ENCODE results near the gene PTBP2. TPM values are rescaled to one million over a fixed set of nuclear protein-coding genes. Genes with fewer than 3 reads are reported as not detected.

PTBP2 gene
- total and polyA plus RNA-seq, 10 of the 15 experiments (the other 5 are each of a cell fraction or from before 2014, with no cell fraction given) = 5.8 to 17.5 (median 11.1) TPM

DNA sequence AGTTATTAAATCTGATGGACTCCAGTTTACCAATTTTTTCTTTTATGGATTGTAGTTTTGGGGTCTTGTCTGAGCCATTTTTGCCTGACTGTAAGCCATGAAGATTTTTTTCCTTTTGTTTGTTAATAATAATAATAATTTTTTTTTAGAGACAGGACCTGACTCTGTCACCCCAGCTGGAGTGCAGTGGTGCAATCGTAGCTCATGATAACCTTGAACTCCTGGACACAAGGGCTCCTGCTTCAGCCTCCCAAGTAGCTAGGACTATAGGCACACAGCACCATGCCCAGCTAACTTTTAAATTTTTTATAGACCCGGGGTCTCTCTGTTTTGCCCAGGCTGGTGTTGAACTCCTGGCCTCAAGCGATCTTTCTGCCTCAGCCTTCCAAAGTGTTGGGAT is 6.3 kb downstream of the PTBP2 start:
- no TSS peak for BruUV-seq (replicated peaks)
- Histone ChIP-seq H3K4me3 (no peak overlapping the region), H3K27ac (ENCODE audit: control insufficient read depth, insufficient read depth) (no peak overlapping the region), H3K9me3 (replicated peaks; ENCODE audit: control insufficient read depth, insufficient read depth, low read length) (peaks cover 8% of the 10 kb centered on the region), H3K4me2 (ENCODE audit: control insufficient read depth, insufficient read depth) (no peak overlapping the region), H3K9ac (ENCODE audit: control insufficient read depth, insufficient read depth, low read length) (no peak overlapping the region), H3K36me3 (ENCODE audit: control insufficient read depth in 2 of 2, insufficient read depth in 2 of 2, low read length in 1 of 2) (peaks cover 0 to 8% of the 10 kb centered on the region in 2 experiments; a peak in 1 of 4 replicates), H4K20me1 (ENCODE audit: control insufficient read depth, insufficient read depth) (no peaks in the 10 kb centered on the region), H3K4me1 (ENCODE audit: control insufficient read depth, insufficient read depth, low read length) (no peaks in the 10 kb centered on the region; the same call in 1 of the 2 replicates), H2AFZ (ENCODE audit: control insufficient read depth, low read depth, low read length) (no peak overlapping the region), H3K79me2 (ENCODE audit: control insufficient read depth, insufficient read depth, low read length) (peaks cover 60% of the 10 kb centered on the region), H3K27me3 (replicated peaks in 1 of 2; ENCODE audit: control insufficient read depth in 2 of 2, insufficient read depth in 2 of 2, low read length in 1 of 2) (no peaks in the 10 kb centered on the region)
- ATAC-seq (peak; percentile 31), FAIRE-seq (no peak), DNase-seq (ENCODE audit: low read depth, low spot score) (no peak)
- in situ Hi-C loops (cut with MboI) = no loop called here
- CTCF ChIA-PET = no interaction called here
- RAD21 ChIA-PET (ENCODE audit: unreplicated experiment) = no interaction called here
- POLR2A ChIA-PET = no interaction called here
- WGBS (ENCODE audit: insufficient coverage, insufficient replicate concordance, low lambda C conversion rate, missing lambda C conversion rate) = 100% methylated on average over 3 of the region's 3 CpGs
- TF ChIP-seq CREM (IDR thresholded peaks at IDR 0.05; ENCODE audit: low read depth) (no peak), NR2C2 (IDR thresholded peaks at IDR 0.05; ENCODE audit: borderline replicate concordance, control insufficient read depth, insufficient read length, low read depth) (no peak), EZH2 (IDR thresholded peaks at IDR 0.05; ENCODE audit: borderline replicate concordance, control insufficient read depth, low read depth, low read length) (no peak), BMI1 (IDR thresholded peaks at IDR 0.05; ENCODE audit: borderline replicate concordance) (no peak), NFYB (IDR thresholded peaks at IDR 0.05; ENCODE audit: insufficient read depth, low read depth, low read length) (no peak), NFXL1 (IDR thresholded peaks at IDR 0.05; ENCODE audit: borderline replicate concordance) (no peak), ELK1 (IDR thresholded peaks at IDR 0.05; ENCODE audit: low read depth, low read length) (no peak), BCLAF1 (IDR thresholded peaks at IDR 0.05) (no peak), MTA2 (IDR thresholded peaks at IDR 0.05; ENCODE audit: low read depth) (no peak), BRCA1 (IDR thresholded peaks at IDR 0.05; ENCODE audit: low read depth, low read length) (no peak), EED (IDR thresholded peaks at IDR 0.05; ENCODE audit: low read depth) (no peak), SUPT20H (IDR thresholded peaks at IDR 0.05; ENCODE audit: borderline replicate concordance, control insufficient read depth, low read depth, low read length) (no peak)
- TF ChIP-seq, protein P1, sequence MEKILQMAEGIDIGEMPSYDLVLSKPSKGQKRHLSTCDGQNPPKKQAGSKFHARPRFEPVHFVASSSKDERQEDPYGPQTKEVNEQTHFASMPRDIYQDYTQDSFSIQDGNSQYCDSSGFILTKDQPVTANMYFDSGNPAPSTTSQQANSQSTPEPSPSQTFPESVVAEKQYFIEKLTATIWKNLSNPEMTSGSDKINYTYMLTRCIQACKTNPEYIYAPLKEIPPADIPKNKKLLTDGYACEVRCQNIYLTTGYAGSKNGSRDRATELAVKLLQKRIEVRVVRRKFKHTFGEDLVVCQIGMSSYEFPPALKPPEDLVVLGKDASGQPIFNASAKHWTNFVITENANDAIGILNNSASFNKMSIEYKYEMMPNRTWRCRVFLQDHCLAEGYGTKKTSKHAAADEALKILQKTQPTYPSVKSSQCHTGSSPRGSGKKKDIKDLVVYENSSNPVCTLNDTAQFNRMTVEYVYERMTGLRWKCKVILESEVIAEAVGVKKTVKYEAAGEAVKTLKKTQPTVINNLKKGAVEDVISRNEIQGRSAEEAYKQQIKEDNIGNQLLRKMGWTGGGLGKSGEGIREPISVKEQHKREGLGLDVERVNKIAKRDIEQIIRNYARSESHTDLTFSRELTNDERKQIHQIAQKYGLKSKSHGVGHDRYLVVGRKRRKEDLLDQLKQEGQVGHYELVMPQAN (conservative IDR thresholded peaks at IDR 0.05) = no peak
- SMC1A ChIA-PET (ENCODE audit: uncharacterized antibody, unreplicated experiment) = interaction anchor here (1.0 to 1.9 kb wide), 2 partner anchors 14 to 16 kb away, joined by 4 read pairs; no protein-coding TSS in a partner anchor
- intact Hi-C loops (cut with micrococcal nuclease; ENCODE audit: unreplicated experiment) = loop anchor here (10.0 kb wide), 2 partner anchors 227 to 1187 kb away; no protein-coding TSS in a partner anchor
